ENCODE measurements around the gene KLK10. TPM values are rescaled to one million over a fixed set of nuclear protein-coding genes. Genes with fewer than 3 reads are reported as not detected.

KLK10 gene
- total and polyA plus RNA-seq, 2 donors (not counting 1 experiment from before 2014, with no cell fraction given), result 0.03 TPM; not detected in 1

- Histone ChIP-seq H2AFZ (ENCODE audit: low read length) (no peak overlapping the region), H3K4me3 (replicated peaks in 1 of 4; ENCODE audit: control extremely low read depth in 1 of 4, insufficient read depth in 1 of 4, low read depth in 3 of 4, low read length in 4 of 4) (no peak overlapping the region), H3K9me3 (ENCODE audit: control insufficient read depth, insufficient read depth, low read depth, low read length) (no peaks in the 10 kb centered on the region), H4K20me1 (ENCODE audit: control insufficient read depth, extremely low read depth, insufficient read depth, low read length) (no peaks in the 10 kb centered on the region), H3K36me3 (ENCODE audit: control insufficient read depth, insufficient read depth, low read length) (no peaks in the 10 kb centered on the region), H3K9ac (ENCODE audit: insufficient read depth, low read length) (no peak overlapping the region), H3K4me2 (ENCODE audit: extremely low read depth, insufficient read depth, low read length) (no peak overlapping the region), H3K27ac (ENCODE audit: insufficient read depth, low read length) (no peak overlapping the region), H3K4me1 (ENCODE audit: control insufficient read depth, extremely low read depth, insufficient read depth, low read length) (no peaks in the 10 kb centered on the region), H3K79me2 (ENCODE audit: control insufficient read depth, insufficient read depth, low read length) (no peaks in the 10 kb centered on the region), H3K27me3 (ENCODE audit: control insufficient read depth, insufficient read depth, low read length) (no peaks in the 10 kb centered on the region)
- TF ChIP-seq CTCF (conservative IDR thresholded peaks at IDR 0.05 in 1 of 2, IDR thresholded peaks at IDR 0.05 in 1 of 2; ENCODE audit: low read depth in 1 of 2, low read length in 2 of 2) (no peak), EZH2 (IDR thresholded peaks at IDR 0.05; ENCODE audit: low read length, missing control alignments) (no peak)
- no peak for DNase-seq (ENCODE audit: low read depth in 2 of 2)
These were observed 20.6 kb upstream of the KLK10 start for GRCh38 chr19:51040151-51040550.

GRCh38 chr19:51036519-51036918 lies 17.0 kb upstream of the KLK10 start:
- Histone ChIP-seq H2AFZ (ENCODE audit: low read length) (no peak overlapping the region), H4K20me1 (ENCODE audit: control insufficient read depth, extremely low read depth, insufficient read depth, low read length) (no peaks in the 10 kb centered on the region), H3K9ac (ENCODE audit: insufficient read depth, low read length) (no peak overlapping the region), H3K4me1 (ENCODE audit: control insufficient read depth, extremely low read depth, insufficient read depth, low read length) (no peaks in the 10 kb centered on the region), H3K4me3 (replicated peaks in 1 of 4; ENCODE audit: control extremely low read depth in 1 of 4, insufficient read depth in 1 of 4, low read depth in 3 of 4, low read length in 4 of 4) (no peak overlapping the region), H3K27ac (ENCODE audit: insufficient read depth, low read length) (no peak overlapping the region), H3K36me3 (ENCODE audit: control insufficient read depth, insufficient read depth, low read length) (no peaks in the 10 kb centered on the region), H3K4me2 (ENCODE audit: extremely low read depth, insufficient read depth, low read length) (no peak overlapping the region), H3K27me3 (ENCODE audit: control insufficient read depth, insufficient read depth, low read length) (no peaks in the 10 kb centered on the region), H3K9me3 (ENCODE audit: control insufficient read depth, insufficient read depth, low read depth, low read length) (no peaks in the 10 kb centered on the region), H3K79me2 (ENCODE audit: control insufficient read depth, insufficient read depth, low read length) (no peaks in the 10 kb centered on the region)
- no peak for DNase-seq (ENCODE audit: low read depth in 2 of 2)
- TF ChIP-seq CTCF (conservative IDR thresholded peaks at IDR 0.05 in 1 of 2, IDR thresholded peaks at IDR 0.05 in 1 of 2; ENCODE audit: low read depth in 1 of 2, low read length in 2 of 2) (no peak), EZH2 (IDR thresholded peaks at IDR 0.05; ENCODE audit: low read length, missing control alignments) (no peak)

GRCh38 chr19:51034704-51035103 lies 15.2 kb upstream of the KLK10 start, which contains the start of gene KLK12:
KLK12 (minus strand) TSS chr19:51035002; CDS start chr19:51034621, 381 bp downstream.
- no peak within 1 kb of the TSS for H3K27ac ChIP-seq (ENCODE audit: insufficient read depth, low read length)
- H3K27me3 ChIP-seq (ENCODE audit: control insufficient read depth, insufficient read depth, low read length), result no peaks in the 10 kb centered on the region
- no peaks in the 10 kb centered on the region for H3K36me3 ChIP-seq (ENCODE audit: control insufficient read depth, insufficient read depth, low read length)
- no peak within 1 kb of the TSS for H2AFZ ChIP-seq (ENCODE audit: low read length)
- H4K20me1 ChIP-seq (ENCODE audit: control insufficient read depth, extremely low read depth, insufficient read depth, low read length), result no peaks in the 10 kb centered on the region
- H3K4me2 ChIP-seq (ENCODE audit: extremely low read depth, insufficient read depth, low read length), result no peak within 1 kb of the TSS
- no peak within 1 kb of the TSS for H3K4me3 ChIP-seq (replicated peaks in 1 of 4; ENCODE audit: control extremely low read depth in 1 of 4, insufficient read depth in 1 of 4, low read depth in 3 of 4, low read length in 4 of 4)
- no peak for DNase-seq (ENCODE audit: low read depth in 2 of 2)
- H3K9ac ChIP-seq (ENCODE audit: insufficient read depth, low read length), result no peak within 1 kb of the TSS
- no peak for TF ChIP-seq EZH2 (IDR thresholded peaks at IDR 0.05; ENCODE audit: low read length, missing control alignments)
- TF ChIP-seq CTCF (conservative IDR thresholded peaks at IDR 0.05 in 1 of 2, IDR thresholded peaks at IDR 0.05 in 1 of 2; ENCODE audit: low read depth in 1 of 2, low read length in 2 of 2), result no peak
- H3K9me3 ChIP-seq (ENCODE audit: control insufficient read depth, insufficient read depth, low read depth, low read length), result no peaks in the 10 kb centered on the region
- no peaks in the 10 kb centered on the region for H3K79me2 ChIP-seq (ENCODE audit: control insufficient read depth, insufficient read depth, low read length)
- no peaks in the 10 kb centered on the region for H3K4me1 ChIP-seq (ENCODE audit: control insufficient read depth, extremely low read depth, insufficient read depth, low read length)

Data from fibroblast of lung (primary cell).